Uterus (tissue), 2 donors: Measurements from ENCODE around the gene PIEZO2.

ENCODE experiments used
- POLR2A ChIP-seq, 2 donors: fragments of 450-650 bp; IDR thresholded peaks; one replicate each; pipeline ENCODE4 v1.6.1; 2016; ENCODE audit warnings: antibody characterized with exemption in 2 of 2, mild to moderate bottlenecking in 1 of 2, moderate library complexity in 1 of 2
- TF ChIP-seq, protein P1 (sequence below), 4 experiments: fragments of 200-600 bp in 2 of 4; fragments of 450-650 bp in 2 of 4; sonication (generic) in 2 of 4; IDR thresholded peaks; one replicate each; pipeline ENCODE4 v1.5.1; 2016 to 2019; ENCODE audit warnings: antibody characterized with exemption in 4 of 4, mild to moderate bottlenecking in 2 of 4, moderate library complexity in 1 of 4

DNA sequence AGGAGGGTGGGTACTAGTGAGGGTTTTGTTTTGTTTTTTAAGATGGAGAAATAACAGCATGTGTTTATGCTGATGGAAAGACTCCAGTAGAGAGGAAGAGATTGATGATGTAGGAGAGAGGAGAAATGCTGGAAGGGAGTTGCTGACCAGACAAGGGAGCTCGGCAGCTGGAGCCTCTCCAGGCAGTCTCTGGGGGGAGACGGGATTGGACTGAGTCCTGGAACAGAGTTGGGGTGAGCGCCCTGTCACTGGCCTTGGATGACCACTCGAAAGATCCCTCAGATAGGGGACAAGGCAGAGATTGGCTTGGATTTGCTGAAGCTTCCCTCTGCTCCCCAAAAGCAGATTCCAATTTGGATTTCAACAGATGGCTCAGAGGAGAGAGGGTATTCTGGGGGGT is 425.9 kb downstream of the PIEZO2 start:
- TF ChIP-seq, protein P1, sequence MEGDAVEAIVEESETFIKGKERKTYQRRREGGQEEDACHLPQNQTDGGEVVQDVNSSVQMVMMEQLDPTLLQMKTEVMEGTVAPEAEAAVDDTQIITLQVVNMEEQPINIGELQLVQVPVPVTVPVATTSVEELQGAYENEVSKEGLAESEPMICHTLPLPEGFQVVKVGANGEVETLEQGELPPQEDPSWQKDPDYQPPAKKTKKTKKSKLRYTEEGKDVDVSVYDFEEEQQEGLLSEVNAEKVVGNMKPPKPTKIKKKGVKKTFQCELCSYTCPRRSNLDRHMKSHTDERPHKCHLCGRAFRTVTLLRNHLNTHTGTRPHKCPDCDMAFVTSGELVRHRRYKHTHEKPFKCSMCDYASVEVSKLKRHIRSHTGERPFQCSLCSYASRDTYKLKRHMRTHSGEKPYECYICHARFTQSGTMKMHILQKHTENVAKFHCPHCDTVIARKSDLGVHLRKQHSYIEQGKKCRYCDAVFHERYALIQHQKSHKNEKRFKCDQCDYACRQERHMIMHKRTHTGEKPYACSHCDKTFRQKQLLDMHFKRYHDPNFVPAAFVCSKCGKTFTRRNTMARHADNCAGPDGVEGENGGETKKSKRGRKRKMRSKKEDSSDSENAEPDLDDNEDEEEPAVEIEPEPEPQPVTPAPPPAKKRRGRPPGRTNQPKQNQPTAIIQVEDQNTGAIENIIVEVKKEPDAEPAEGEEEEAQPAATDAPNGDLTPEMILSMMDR (IDR thresholded peaks at IDR 0.05), result no peak
- no peak for TF ChIP-seq POLR2A (IDR thresholded peaks at IDR 0.05)
